ENCODE measurements around the gene HAUS1. TPM values are rescaled to one million over a fixed set of nuclear protein-coding genes. Genes with fewer than 3 reads are reported as not detected.

Gene HAUS1
- total and polyA plus RNA-seq, 2 of the 4 experiments (the other 2 are of a cell fraction) = 25.3 to 33.4 TPM

- intact Hi-C loops (cut with micrococcal nuclease) = no loop called here
- CTCF ChIA-PET = interaction anchor here (0.7 to 1.8 kb wide), 2 partner anchors 12 to 966 kb away, joined by 3 to 7 read pairs; a partner anchor contains a TSS
Measured at GRCh38 chr18:46161703-46162396, 57.7 kb downstream of the HAUS1 start.

More at GRCh38 chr18:46161703-46162396, 57.7 kb downstream of the HAUS1 start:
- H3K4me2 ChIP-seq (ENCODE audit: low read depth, low read length) = no peak overlapping the region
- TF ChIP-seq CEBPB (IDR thresholded peaks at IDR 0.05; ENCODE audit: low read depth, low read length) (no peak), ELK1 (IDR thresholded peaks at IDR 0.05; ENCODE audit: borderline replicate concordance, low read depth, low read length) (no peak), RAD21 (IDR thresholded peaks at IDR 0.05; ENCODE audit: low read length) (no peak), USF2 (IDR thresholded peaks at IDR 0.05; ENCODE audit: low read depth, low read length) (no peak), MAFK (IDR thresholded peaks at IDR 0.05; ENCODE audit: low read depth, low read length) (no peak), CTCF (conservative IDR thresholded peaks at IDR 0.05; ENCODE audit: low read depth, low read length) (no peak), SMC3 (IDR thresholded peaks at IDR 0.05; ENCODE audit: low read depth, low read length) (no peak), RFX5 (IDR thresholded peaks at IDR 0.05; ENCODE audit: low read depth, low read length) (no peak), BHLHE40 (IDR thresholded peaks at IDR 0.05; ENCODE audit: low read depth, low read length) (no peak), NFE2L2 (IDR thresholded peaks at IDR 0.05; ENCODE audit: low read depth, low read length) (no peak), POLR2A (IDR thresholded peaks at IDR 0.05; ENCODE audit: low read depth, low read length) (no peak), MXI1 (IDR thresholded peaks at IDR 0.05; ENCODE audit: borderline replicate concordance, low read depth, low read length) (no peak), MAZ (IDR thresholded peaks at IDR 0.05; ENCODE audit: borderline replicate concordance, low read depth, low read length) (no peak), RCOR1 (IDR thresholded peaks at IDR 0.05; ENCODE audit: insufficient replicate concordance, low read length) (no peak), FOS (IDR thresholded peaks at IDR 0.05; ENCODE audit: low read depth, low read length) (no peak), CHD1 (IDR thresholded peaks at IDR 0.05; ENCODE audit: low read depth, low read length) (no peak)
- POLR2A ChIA-PET (ENCODE audit: unreplicated experiment) = no interaction called here
- H4K8ac ChIP-seq (ENCODE audit: low read depth in 2 of 2, low read length in 2 of 2) = no peak overlapping the region
- H2BK5ac ChIP-seq (ENCODE audit: low read depth, low read length, poor library complexity, severe bottlenecking) = no peak overlapping the region
- H3K56ac ChIP-seq (ENCODE audit: extremely low read depth, insufficient read depth, low read length) = no peak overlapping the region
- in situ Hi-C loops (cut with MboI; ENCODE audit: low sequenced_read_pairs) (no loop called here), dilution Hi-C loops (cut with HindIII; ENCODE audit: low sequenced_read_pairs, unreplicated experiment) (no loop called here)
- H3K79me1 ChIP-seq (ENCODE audit: low read depth in 1 of 2, low read length in 2 of 2) = no peaks in the 10 kb centered on the region
- H3K4me3 ChIP-seq (ENCODE audit: insufficient read depth, low read depth, low read length) = no peak overlapping the region
- H3K18ac ChIP-seq (ENCODE audit: low read depth, low read length) = no peak overlapping the region
- no TSS peak for BruUV-seq (replicated peaks)
- H4K5ac ChIP-seq (ENCODE audit: low read depth, low read length) = no peak overlapping the region
- H3K4me1 ChIP-seq (ENCODE audit: control insufficient read depth, insufficient read depth, low read length) = no peaks in the 10 kb centered on the region
- H2AK5ac ChIP-seq (ENCODE audit: low read depth, low read length) = no peak overlapping the region
- H3K23ac ChIP-seq (ENCODE audit: low read depth, low read length) = no peak overlapping the region
- H3K9ac ChIP-seq (ENCODE audit: low read depth, low read length) = no peak overlapping the region
- H3K36me3 ChIP-seq (ENCODE audit: control insufficient read depth, insufficient read depth, low read length) = no peaks in the 10 kb centered on the region
- ATAC-seq (ENCODE audit: low read depth) (no peak), DNase-seq (no peak)
- no peaks in the 10 kb centered on the region for H3K27me3 ChIP-seq (ENCODE audit: control insufficient read depth, insufficient read depth, low read length)
- H2BK20ac ChIP-seq (ENCODE audit: low read depth, low read length) = no peak overlapping the region
- no peaks in the 10 kb centered on the region for H3K9me3 ChIP-seq (ENCODE audit: control insufficient read depth, insufficient read depth, low read length)
- H3K9me1 ChIP-seq (ENCODE audit: insufficient read depth, low read length) = peaks cover 5% of the 10 kb centered on the region
- H4K20me1 ChIP-seq (ENCODE audit: insufficient read depth, low read length) = no peaks in the 10 kb centered on the region
- H3K4ac ChIP-seq (ENCODE audit: low read depth, low read length) = no peak overlapping the region
- no peak overlapping the region for H2AFZ ChIP-seq (replicated peaks; ENCODE audit: low read length, poor library complexity)
- no peak overlapping the region for H2AK9ac ChIP-seq (replicated peaks; ENCODE audit: low read depth, low read length, poor library complexity)
- no peak overlapping the region for H2BK15ac ChIP-seq (ENCODE audit: low read depth, low read length)
- no peak overlapping the region for H3K14ac ChIP-seq (replicated peaks; ENCODE audit: low read depth, low read length)
- H4K91ac ChIP-seq (ENCODE audit: insufficient read depth, low read depth, low read length) = no peak overlapping the region
- H3K27ac ChIP-seq (ENCODE audit: insufficient read depth, low read length) = no peak overlapping the region
- H2BK120ac ChIP-seq (ENCODE audit: low read depth, low read length) = no peak overlapping the region
- WGBS, 2 experiments (ENCODE audit: extremely low coverage in 2 of 2, insufficient read length in 1 of 2) = 80% methylated on average over 1 of the region's 6 CpGs; no CpG with 5 or more reads in 1 of the 2 experiments

All from IMR-90 (cell line).